HL-60 (cell line): ENCODE results near the gene LENG9.
"Not testable (repeated sequence)": the region's sequence is repeated elsewhere in the genome, so short reads cannot be mapped to it uniquely, and the experiment has no call there.

ENCODE experiments used
- CTCF ChIP-seq: IDR thresholded peaks from one replicate; pipeline ENCODE4 v1.5.1; 2011; ENCODE audit warnings: low read length, control low read depth, inconsistent platforms; ENCODE audit not compliant: insufficient read depth
- POLR2AphosphoS5 ChIP-seq: IDR thresholded peaks from 2 replicates; pipeline ENCODE4 v1.6.1; 2012; ENCODE audit warnings: low read depth
- REST ChIP-seq: IDR thresholded peaks from 2 replicates; pipeline ENCODE4 v1.6.1; 2012; ENCODE audit warnings: low read depth; ENCODE audit not compliant: insufficient replicate concordance
- SPI1 ChIP-seq: IDR thresholded peaks from 2 replicates; pipeline ENCODE4 v1.6.1; 2012; ENCODE audit warnings: low read depth, mild to moderate bottlenecking, borderline replicate concordance

GRCh38 chr19:54493056-54493455, 29.5 kb upstream of the LENG9 start:
- TF ChIP-seq SPI1, CTCF, POLR2AphosphoS5, REST: not testable (repeated sequence)
